Stomach (tissue), 4 donors: ENCODE data around the gene LHFPL6.

Experiments
- CTCF ChIP-seq, 7 experiments: fragments of 450-650 bp in 4 of 7; fragments of 200-600 bp in 3 of 7; sonication (generic) in 3 of 7; IDR thresholded peaks; one replicate each; pipeline ENCODE4 v1.5.1; 2016 to 2019; ENCODE audit warnings: antibody characterized with exemption in 7 of 7, control low read depth in 2 of 7, mild to moderate bottlenecking in 1 of 7
- EP300 ChIP-seq: sonication (generic); formaldehyde crosslinking; IDR thresholded peaks from one replicate; pipeline ENCODE4 v1.6.1; 2017; ENCODE audit warnings: antibody characterized with exemption
- POLR2A ChIP-seq, 4 donors: fragments of 450-650 bp; IDR thresholded peaks; one replicate each; pipeline ENCODE4 v1.6.1; 2016; ENCODE audit warnings: antibody characterized with exemption in 4 of 4, control low read depth in 2 of 4, mild to moderate bottlenecking in 1 of 4, moderate library complexity in 1 of 4
- POLR2AphosphoS5 ChIP-seq, 3 donors: sonication (generic); formaldehyde crosslinking; IDR thresholded peaks; one replicate each; pipeline ENCODE4 v1.6.1; 2016; ENCODE audit warnings: antibody characterized with exemption in 3 of 3

GRCh38 chr13:39597838-39598237, 5.2 kb downstream of the LHFPL6 start:
- TF ChIP-seq CTCF (IDR thresholded peaks at IDR 0.05) (no peak), POLR2A (IDR thresholded peaks at IDR 0.05) (no peak), POLR2AphosphoS5 (IDR thresholded peaks at IDR 0.05) (no peak), EP300 (no peak)
